Liver (tissue), 9 donors: Measurements from ENCODE around the gene GPRC5B. TPM values are rescaled to one million over a fixed set of nuclear protein-coding genes. Genes with fewer than 3 reads are reported as not detected.

Source experiments
- DNase-seq: peaks from one replicate; pipeline ENCODE4 v3.0.0-alpha.2; 2017; ENCODE audit warnings: low spot score
- H3K27ac ChIP-seq, 2 donors: one replicate each; pipeline ENCODE4 v1.7.0; 2013; ENCODE audit warnings: inconsistent platforms in 2 of 2, low read length in 2 of 2, control low read depth in 1 of 2, low read depth in 1 of 2, mild to moderate bottlenecking in 1 of 2
- H3K27me3 ChIP-seq, 4 donors: one replicate each; pipeline versions ENCODE4 v1.6.1 to v1.7.0; 2013; ENCODE audit warnings: low read length in 3 of 4, inconsistent platforms in 1 of 4, mild to moderate bottlenecking in 1 of 4, moderate library complexity in 1 of 4; ENCODE audit not compliant: control insufficient read depth in 4 of 4, insufficient read depth in 4 of 4
- H3K36me3 ChIP-seq, 4 donors: one replicate each; pipeline versions ENCODE4 v1.6.1 to v1.7.0; 2013; ENCODE audit warnings: low read length in 3 of 4, mild to moderate bottlenecking in 3 of 4, low read depth in 1 of 4, moderate library complexity in 1 of 4; ENCODE audit not compliant: control insufficient read depth in 4 of 4, insufficient read depth in 3 of 4
- H3K4me1 ChIP-seq, 4 donors: one replicate each; pipeline versions ENCODE4 v1.6.1 to v1.7.0; 2013; ENCODE audit warnings: low read length in 3 of 4, mild to moderate bottlenecking in 3 of 4, moderate library complexity in 1 of 4; ENCODE audit not compliant: control insufficient read depth in 4 of 4, insufficient read depth in 4 of 4
- H3K4me3 ChIP-seq, 3 donors: one replicate each; pipeline versions ENCODE4 v1.6.1 to v1.7.0; 2013; ENCODE audit warnings: low read length in 3 of 3, control low read depth in 1 of 3, low read depth in 1 of 3, mild to moderate bottlenecking in 1 of 3
- H3K9ac ChIP-seq, 2 donors: one replicate each; pipeline ENCODE4 v1.7.0; 2013; ENCODE audit warnings: low read length in 2 of 2, mild to moderate bottlenecking in 2 of 2, moderate library complexity in 2 of 2, control low read depth in 1 of 2, low read depth in 1 of 2
- H3K9me3 ChIP-seq, 4 donors: one replicate each; pipeline versions ENCODE4 v1.6.1 to v1.7.0; 2013; ENCODE audit warnings: low read length in 3 of 4; ENCODE audit not compliant: control insufficient read depth in 4 of 4
- ATF3 ChIP-seq: IDR thresholded peaks from 2 replicates; pipeline ENCODE4 v1.6.1; 2016; ENCODE audit warnings: antibody characterized with exemption
- CTCF ChIP-seq: fragments of 150-350 bp; IDR thresholded peaks from 2 replicates; pipeline ENCODE4 v1.5.1; 2017; ENCODE audit warnings: improper control_type of control experiment, low read depth, low read length; ENCODE audit not compliant: missing input control
- EGR1 ChIP-seq, 2 donors: IDR thresholded peaks; 2 replicates each; pipeline ENCODE4 v1.6.1; 2016 to 2018; ENCODE audit warnings: antibody characterized with exemption in 2 of 2, low read depth in 2 of 2
- FOXA1 ChIP-seq: IDR thresholded peaks from 2 replicates; pipeline ENCODE4 v1.6.1; 2016; ENCODE audit warnings: antibody characterized with exemption
- GABPA ChIP-seq, 2 donors: IDR thresholded peaks in 1 of 2; conservative IDR thresholded peaks in 1 of 2; 2 replicates each; pipeline ENCODE4 v1.6.1; 2016; ENCODE audit warnings: antibody characterized with exemption in 2 of 2, mild to moderate bottlenecking in 1 of 2, moderate library complexity in 1 of 2
- HNF4A ChIP-seq, 2 donors: conservative IDR thresholded peaks; 2 replicates each; pipeline ENCODE4 v1.6.1; 2016; ENCODE audit warnings: antibody characterized with exemption in 2 of 2, mild to moderate bottlenecking in 2 of 2
- HNF4G ChIP-seq: IDR thresholded peaks from 2 replicates; pipeline ENCODE4 v1.6.1; 2016; ENCODE audit warnings: antibody characterized with exemption
- JUND ChIP-seq, 2 donors: IDR thresholded peaks; 2 replicates each; pipeline ENCODE4 v1.6.1; 2016; ENCODE audit warnings: antibody characterized with exemption in 2 of 2
- MAX ChIP-seq: IDR thresholded peaks from 2 replicates; pipeline ENCODE4 v1.6.1; 2016; ENCODE audit warnings: antibody characterized with exemption
- NR2F2 ChIP-seq: IDR thresholded peaks from 2 replicates; pipeline ENCODE4 v1.6.1; 2016; ENCODE audit warnings: antibody characterized with exemption
- RAD21 ChIP-seq, 2 donors: IDR thresholded peaks; 2 replicates each; pipeline ENCODE4 v1.6.1; 2016; ENCODE audit warnings: antibody characterized with exemption in 2 of 2, mild to moderate bottlenecking in 2 of 2
- REST ChIP-seq: IDR thresholded peaks from 2 replicates; pipeline ENCODE4 v1.6.1; 2016; ENCODE audit warnings: antibody characterized with exemption, mild to moderate bottlenecking
- SP1 ChIP-seq: IDR thresholded peaks from 2 replicates; pipeline ENCODE4 v1.6.1; 2018; ENCODE audit warnings: antibody characterized with exemption, mild to moderate bottlenecking
- TAF1 ChIP-seq: conservative IDR thresholded peaks from 2 replicates; pipeline ENCODE4 v1.6.1; 2016; ENCODE audit warnings: antibody characterized with exemption, mild to moderate bottlenecking
- ZBTB33 ChIP-seq: IDR thresholded peaks from 2 replicates; pipeline ENCODE4 v1.6.1; 2016; ENCODE audit warnings: antibody characterized with exemption
- WGBS: extraction: QIAGEN DNeasy Blood & Tissue Kit; methylation state at CpG from one replicate; pipeline ENCODE4 v1.1.7; 2013; 5-methylcytosine and 5-hydroxymethylcytosine counted together
- polyA plus RNA-seq, 2 donors: library from polyadenylated mRNA; stranded (reverse) in 1 of 2; unstranded in 1 of 2; fragments of 200-250 nt in 1 of 2; fragments of >200 nt in 1 of 2; fragmentation: Nextera tagmentation in 1 of 2; extraction: Ambion mirVana in 1 of 2; gene quantifications; one replicate each; pipeline versions ENCODE4 v1.2.1 to v1.2.3, GENCODE V29; 2013 to 2015
- total RNA-seq, 2 donors: library from RNA; depleted of rRNA; stranded (reverse); fragments of >200 nt; gene quantifications; one replicate each; pipeline ENCODE4 v1.2.3, GENCODE V29; 2014
- donor health status: healthy.
- donor health status: healthy.
- donor health status: healthy.
- donor health status: healthy.
- donor health status: healthy.

Gene GPRC5B
- total and polyA plus RNA-seq, 4 donors = 1.5 to 4.7 (median 2.7) TPM

- Histone ChIP-seq H3K27ac (no peak overlapping the region), H3K36me3 (no peaks in the 10 kb centered on the region), H3K27me3 (no peaks in the 10 kb centered on the region), H3K9ac (no peak overlapping the region), H3K9me3 (no peaks in the 10 kb centered on the region), H3K4me1 (no peaks in the 10 kb centered on the region), H3K4me3 (no peak overlapping the region)
- no peak for DNase-seq
- 84% methylated on average over 22 of the region's 22 CpGs for WGBS
- TF ChIP-seq NR2F2 = no peak
- TF ChIP-seq GABPA (IDR thresholded peaks at IDR 0.05 in 1 of 2, conservative IDR thresholded peaks at IDR 0.05 in 1 of 2) = no peak
- no peak for TF ChIP-seq HNF4A (conservative IDR thresholded peaks at IDR 0.05)
- TF ChIP-seq ATF3 = no peak
- no peak for TF ChIP-seq TAF1
- no peak for TF ChIP-seq CTCF
- no peak for TF ChIP-seq REST
- TF ChIP-seq SP1 = no peak
- TF ChIP-seq JUND (IDR thresholded peaks at IDR 0.05) = no peak
- no peak for TF ChIP-seq FOXA1
- TF ChIP-seq EGR1 (IDR thresholded peaks at IDR 0.05; ENCODE audit: low read depth in 2 of 2) = no peak
- TF ChIP-seq MAX = no peak
- TF ChIP-seq ZBTB33 = no peak
Observed at GRCh38 chr16:19858340-19859018, 26.2 kb downstream of the GPRC5B start.

GRCh38 chr16:19857593-19858339 lies 26.9 kb downstream of the GPRC5B start:
- Histone ChIP-seq H3K27ac (no peak overlapping the region), H3K36me3 (no peaks in the 10 kb centered on the region), H3K4me3 (no peak overlapping the region), H3K4me1 (no peaks in the 10 kb centered on the region), H3K27me3 (no peaks in the 10 kb centered on the region), H3K9ac (no peak overlapping the region), H3K9me3 (no peaks in the 10 kb centered on the region)
- no peak for DNase-seq
- 71% methylated on average over 16 of the region's 16 CpGs for WGBS
- TF ChIP-seq GABPA (IDR thresholded peaks at IDR 0.05 in 1 of 2, conservative IDR thresholded peaks at IDR 0.05 in 1 of 2) (no peak), ZBTB33 (no peak), SP1 (no peak), HNF4G (no peak), EGR1 (IDR thresholded peaks at IDR 0.05; ENCODE audit: low read depth in 2 of 2) (no peak), RAD21 (IDR thresholded peaks at IDR 0.05) (no peak), NR2F2 (no peak), REST (no peak), JUND (IDR thresholded peaks at IDR 0.05) (no peak), ATF3 (no peak)
